ENCODE data around the gene MAGEB1.

DNA sequence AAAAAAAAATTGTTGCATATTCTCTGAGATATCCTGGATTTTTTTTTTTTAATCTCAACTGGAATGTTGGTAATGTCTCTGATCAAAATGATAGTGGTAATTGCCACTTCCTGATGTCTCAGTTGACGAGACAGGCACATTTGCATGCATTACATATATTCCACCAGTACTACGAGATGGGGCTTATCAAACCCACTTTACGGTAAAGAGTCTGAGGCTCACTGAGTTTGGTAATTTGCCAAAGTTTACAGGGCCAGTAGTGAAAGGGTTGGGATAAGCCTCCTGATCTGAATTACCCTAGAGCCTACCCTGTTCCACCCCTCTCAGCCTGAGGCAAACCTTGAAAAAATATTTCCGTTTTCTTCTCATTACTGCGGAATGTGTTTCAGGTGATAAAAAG is 26.3 kb upstream of the MAGEB1 start:
- TF ChIP-seq, protein P1, sequence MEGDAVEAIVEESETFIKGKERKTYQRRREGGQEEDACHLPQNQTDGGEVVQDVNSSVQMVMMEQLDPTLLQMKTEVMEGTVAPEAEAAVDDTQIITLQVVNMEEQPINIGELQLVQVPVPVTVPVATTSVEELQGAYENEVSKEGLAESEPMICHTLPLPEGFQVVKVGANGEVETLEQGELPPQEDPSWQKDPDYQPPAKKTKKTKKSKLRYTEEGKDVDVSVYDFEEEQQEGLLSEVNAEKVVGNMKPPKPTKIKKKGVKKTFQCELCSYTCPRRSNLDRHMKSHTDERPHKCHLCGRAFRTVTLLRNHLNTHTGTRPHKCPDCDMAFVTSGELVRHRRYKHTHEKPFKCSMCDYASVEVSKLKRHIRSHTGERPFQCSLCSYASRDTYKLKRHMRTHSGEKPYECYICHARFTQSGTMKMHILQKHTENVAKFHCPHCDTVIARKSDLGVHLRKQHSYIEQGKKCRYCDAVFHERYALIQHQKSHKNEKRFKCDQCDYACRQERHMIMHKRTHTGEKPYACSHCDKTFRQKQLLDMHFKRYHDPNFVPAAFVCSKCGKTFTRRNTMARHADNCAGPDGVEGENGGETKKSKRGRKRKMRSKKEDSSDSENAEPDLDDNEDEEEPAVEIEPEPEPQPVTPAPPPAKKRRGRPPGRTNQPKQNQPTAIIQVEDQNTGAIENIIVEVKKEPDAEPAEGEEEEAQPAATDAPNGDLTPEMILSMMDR (IDR thresholded peaks at IDR 0.05): no peak
- TF ChIP-seq POLR2AphosphoS5 (IDR thresholded peaks at IDR 0.05; ENCODE audit: low read depth, low read length): no peak
- TF ChIP-seq, protein P2, sequence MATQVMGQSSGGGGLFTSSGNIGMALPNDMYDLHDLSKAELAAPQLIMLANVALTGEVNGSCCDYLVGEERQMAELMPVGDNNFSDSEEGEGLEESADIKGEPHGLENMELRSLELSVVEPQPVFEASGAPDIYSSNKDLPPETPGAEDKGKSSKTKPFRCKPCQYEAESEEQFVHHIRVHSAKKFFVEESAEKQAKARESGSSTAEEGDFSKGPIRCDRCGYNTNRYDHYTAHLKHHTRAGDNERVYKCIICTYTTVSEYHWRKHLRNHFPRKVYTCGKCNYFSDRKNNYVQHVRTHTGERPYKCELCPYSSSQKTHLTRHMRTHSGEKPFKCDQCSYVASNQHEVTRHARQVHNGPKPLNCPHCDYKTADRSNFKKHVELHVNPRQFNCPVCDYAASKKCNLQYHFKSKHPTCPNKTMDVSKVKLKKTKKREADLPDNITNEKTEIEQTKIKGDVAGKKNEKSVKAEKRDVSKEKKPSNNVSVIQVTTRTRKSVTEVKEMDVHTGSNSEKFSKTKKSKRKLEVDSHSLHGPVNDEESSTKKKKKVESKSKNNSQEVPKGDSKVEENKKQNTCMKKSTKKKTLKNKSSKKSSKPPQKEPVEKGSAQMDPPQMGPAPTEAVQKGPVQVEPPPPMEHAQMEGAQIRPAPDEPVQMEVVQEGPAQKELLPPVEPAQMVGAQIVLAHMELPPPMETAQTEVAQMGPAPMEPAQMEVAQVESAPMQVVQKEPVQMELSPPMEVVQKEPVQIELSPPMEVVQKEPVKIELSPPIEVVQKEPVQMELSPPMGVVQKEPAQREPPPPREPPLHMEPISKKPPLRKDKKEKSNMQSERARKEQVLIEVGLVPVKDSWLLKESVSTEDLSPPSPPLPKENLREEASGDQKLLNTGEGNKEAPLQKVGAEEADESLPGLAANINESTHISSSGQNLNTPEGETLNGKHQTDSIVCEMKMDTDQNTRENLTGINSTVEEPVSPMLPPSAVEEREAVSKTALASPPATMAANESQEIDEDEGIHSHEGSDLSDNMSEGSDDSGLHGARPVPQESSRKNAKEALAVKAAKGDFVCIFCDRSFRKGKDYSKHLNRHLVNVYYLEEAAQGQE (IDR thresholded peaks at IDR 0.05; ENCODE audit: insufficient read depth in 1 of 2, low read depth in 2 of 2, low read length in 1 of 2): no peak
- no peak for TF ChIP-seq TCF7L2 (IDR thresholded peaks at IDR 0.05; ENCODE audit: low read depth, low read length)

Data from Panc1 (cell line).